ENCODE data around the gene TNNC1.

TNNC1 gene

GRCh38 chr3:52479037-52479876, 25.4 kb upstream of the TNNC1 start:
- TF ChIP-seq GLIS3 (CRISPR knock-in tag; IDR thresholded peaks at IDR 0.05) (no peak), TCF4 (CRISPR knock-in tag; IDR thresholded peaks at IDR 0.05; ENCODE audit: borderline replicate concordance) (peak; percentile 77; the same call in 1 of the 2 replicates), TSHZ2 (CRISPR knock-in tag; IDR thresholded peaks at IDR 0.05) (peak; percentile 52; the same call in 1 of the 2 replicates)
- ATAC-seq: no peak

GRCh38 chr3:52477796-52478095, 23.9 kb upstream of the TNNC1 start:
- TF ChIP-seq ISL1 (CRISPR knock-in tag; IDR thresholded peaks at IDR 0.05): no peak

GRCh38 chr3:52477076-52477795, 23.4 kb upstream of the TNNC1 start:
- no peak for ATAC-seq
- no peak for TF ChIP-seq ARNTL (CRISPR knock-in tag; IDR thresholded peaks at IDR 0.05; ENCODE audit: borderline replicate concordance, low read depth)

More at GRCh38 chr3:52477796-52478095, 23.9 kb upstream of the TNNC1 start:
- ATAC-seq: no peak

- TF ChIP-seq ZNF8 (CRISPR knock-in tag; IDR thresholded peaks at IDR 0.05) (no peak), ZFP30 (CRISPR knock-in tag; IDR thresholded peaks at IDR 0.05) (no peak), ZNF70 (CRISPR knock-in tag; IDR thresholded peaks at IDR 0.05) (no peak), CSRNP3 (CRISPR knock-in tag; IDR thresholded peaks at IDR 0.05) (no peak), ESRRG (CRISPR knock-in tag; IDR thresholded peaks at IDR 0.05) (no peak), RARB (CRISPR knock-in tag; IDR thresholded peaks at IDR 0.05) (no peak), CREB5 (CRISPR knock-in tag; IDR thresholded peaks at IDR 0.05; ENCODE audit: low read depth) (no peak)
- no peak for ATAC-seq
Measured at GRCh38 chr3:52473026-52473425, 19.2 kb upstream of the TNNC1 start.

GRCh38 chr3:52472239-52473000, 18.6 kb upstream of the TNNC1 start:
- ATAC-seq: no peak; the same call in 2 of the 3 replicates
- no peak for TF ChIP-seq CSDC2 (CRISPR knock-in tag; IDR thresholded peaks at IDR 0.05)

- ATAC-seq: peak; percentile 94
- TF ChIP-seq ZNF8 (CRISPR knock-in tag; IDR thresholded peaks at IDR 0.05): no peak
- TF ChIP-seq ZC3H10 (CRISPR knock-in tag; IDR thresholded peaks at IDR 0.05): no peak
- no peak for TF ChIP-seq ZFP3 (CRISPR knock-in tag; IDR thresholded peaks at IDR 0.05)
- no peak for TF ChIP-seq TCF4 (CRISPR knock-in tag; IDR thresholded peaks at IDR 0.05; ENCODE audit: borderline replicate concordance)
- TF ChIP-seq POU6F1 (CRISPR knock-in tag; IDR thresholded peaks at IDR 0.05; ENCODE audit: borderline replicate concordance, low read depth): no peak
- TF ChIP-seq TOX (CRISPR knock-in tag; IDR thresholded peaks at IDR 0.05; ENCODE audit: borderline replicate concordance): no peak
- TF ChIP-seq ZNF565 (CRISPR knock-in tag; conservative IDR thresholded peaks at IDR 0.05; ENCODE audit: low read depth): no peak
- no peak for TF ChIP-seq TSHZ2 (CRISPR knock-in tag; IDR thresholded peaks at IDR 0.05)
- no peak for TF ChIP-seq ZFP30 (CRISPR knock-in tag; IDR thresholded peaks at IDR 0.05)
- TF ChIP-seq PPARA (CRISPR knock-in tag; IDR thresholded peaks at IDR 0.05; ENCODE audit: borderline replicate concordance): no peak
- no peak for TF ChIP-seq CSDC2 (CRISPR knock-in tag; IDR thresholded peaks at IDR 0.05)
Measured at GRCh38 chr3:52471371-52472238, 17.8 kb upstream of the TNNC1 start.
